ENCODE data around the gene NR3C2.

NR3C2 gene

DNA sequence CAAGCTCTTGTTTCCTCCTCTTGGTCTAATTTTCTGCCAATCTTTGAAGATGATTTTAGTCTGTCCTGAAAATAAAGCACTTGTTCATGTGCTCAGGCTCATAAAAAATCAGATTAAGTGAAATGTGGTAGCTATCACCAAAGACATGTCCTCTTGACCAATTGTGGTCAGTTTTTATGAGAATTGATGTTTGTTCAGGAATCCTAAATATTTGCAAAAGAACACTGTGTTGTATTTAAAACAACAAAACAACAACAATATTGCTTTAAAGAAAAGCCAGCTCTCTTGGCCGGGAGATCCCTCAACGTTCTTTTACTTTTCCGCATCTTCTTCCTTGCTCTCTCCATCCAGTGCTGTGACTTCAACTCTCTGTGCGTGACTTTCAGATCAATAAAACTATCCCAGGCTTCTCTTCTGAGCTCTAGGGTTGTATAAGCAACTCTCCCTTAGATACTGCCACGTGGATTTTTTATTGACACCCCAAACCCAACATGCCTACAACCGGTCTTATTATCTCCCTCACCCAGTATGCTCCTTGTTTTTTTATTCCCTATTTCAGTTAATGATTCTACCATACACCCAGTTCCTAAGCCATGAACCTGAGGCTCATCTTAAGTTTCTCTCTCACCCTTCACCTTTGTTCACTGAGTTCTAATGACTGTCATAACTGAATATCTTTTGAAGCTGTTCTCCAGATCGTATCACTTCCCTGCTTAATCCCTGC, 400.4 kb downstream of the NR3C2 start:
- no peak for DNase-seq

- DNase-seq = no peak
These were observed 407.4 kb downstream of the NR3C2 start for GRCh38 chr4:148034813-148035212.

GRCh38 chr4:148030193-148030873, 411.9 kb downstream of the NR3C2 start:
- no peak for DNase-seq

GRCh38 chr4:148029781-148030180, 412.4 kb downstream of the NR3C2 start:
- no peak for DNase-seq
